TTC549 (cell line): ENCODE measurements around the gene GLRX5.

Source experiments
- FAIRE-seq: peaks from 2 replicates; lab custom pipeline; 2012; peaks lifted over from hg19 to GRCh38; lab: Jason Lieb, UNC

GLRX5 gene

DNA sequence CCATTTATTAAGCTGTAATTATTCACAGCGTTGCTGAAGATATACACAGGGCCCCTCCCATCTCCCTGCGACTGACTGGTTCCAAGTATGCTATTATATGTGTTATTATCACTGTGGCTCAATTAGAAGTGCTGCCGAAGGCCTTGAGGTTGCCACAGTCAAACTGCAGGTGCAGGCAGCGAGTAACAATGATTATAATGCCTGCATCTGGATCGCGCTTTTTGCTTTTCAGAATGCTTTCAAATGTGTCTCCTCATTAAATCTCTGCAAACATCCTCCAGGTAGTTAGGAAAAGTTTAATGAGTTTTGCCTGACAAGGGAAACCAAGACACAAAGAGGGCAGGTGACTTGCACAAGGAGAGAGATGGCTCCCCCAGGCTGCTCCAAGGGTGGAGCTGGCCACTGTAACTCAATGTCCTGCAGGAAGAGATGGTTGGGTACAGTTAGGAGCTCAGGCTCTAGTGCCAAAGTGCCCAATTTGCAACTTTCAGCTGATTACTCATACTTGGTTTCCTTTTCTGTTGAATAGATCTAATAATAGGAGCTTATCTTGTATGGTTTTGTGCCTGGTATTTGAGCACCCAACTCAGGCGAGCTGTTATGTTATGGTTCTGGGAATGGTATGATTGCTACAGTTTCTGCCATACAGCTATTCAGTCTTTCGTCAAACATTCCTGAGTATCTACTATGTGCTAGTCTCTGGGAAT is 16.7 kb upstream of the GLRX5 start:
- no peak for FAIRE-seq

- FAIRE-seq: no peak
Measured at GRCh38 chr14:95519699-95520098, 15.2 kb upstream of the GLRX5 start.

DNA sequence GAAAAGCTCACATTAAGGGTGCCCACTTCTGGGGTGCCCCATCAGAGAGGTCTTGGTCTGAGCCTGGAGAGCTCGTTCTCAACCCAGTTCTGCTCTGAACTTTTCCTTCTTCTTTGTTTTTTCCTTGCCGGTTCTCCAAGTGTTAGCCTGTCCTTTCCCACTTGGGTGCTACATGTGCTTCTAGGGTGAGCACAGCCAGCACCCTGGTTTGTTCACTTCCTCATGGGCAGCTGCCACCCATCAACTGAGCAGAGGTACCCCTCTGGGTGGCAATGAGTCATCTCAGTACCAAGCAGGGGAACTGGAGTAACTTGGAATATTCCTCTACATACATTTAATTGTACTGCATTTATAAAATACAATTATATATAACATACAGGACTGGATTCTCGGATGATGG is 14.5 kb upstream of the GLRX5 start:
- no peak for FAIRE-seq

DNA sequence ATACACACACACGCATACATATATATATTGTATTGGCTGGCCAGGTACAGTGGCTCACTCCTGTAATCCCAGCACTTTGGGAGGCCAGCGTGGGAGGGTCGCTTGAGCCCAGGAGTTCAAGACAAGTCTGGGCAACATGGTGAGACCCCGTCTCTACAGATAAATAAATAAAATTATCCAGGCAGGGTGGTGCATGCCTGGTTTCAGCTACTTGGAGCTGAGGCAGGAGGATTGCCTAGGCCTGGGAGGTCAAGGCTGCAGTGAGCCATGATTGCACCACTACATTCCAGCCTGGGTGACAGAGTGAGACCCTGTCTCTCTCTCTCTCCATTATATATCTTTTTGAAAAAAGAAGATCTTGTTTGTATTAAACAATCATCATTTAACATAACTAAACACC is 13.8 kb upstream of the GLRX5 start:
- no peak for FAIRE-seq

DNA sequence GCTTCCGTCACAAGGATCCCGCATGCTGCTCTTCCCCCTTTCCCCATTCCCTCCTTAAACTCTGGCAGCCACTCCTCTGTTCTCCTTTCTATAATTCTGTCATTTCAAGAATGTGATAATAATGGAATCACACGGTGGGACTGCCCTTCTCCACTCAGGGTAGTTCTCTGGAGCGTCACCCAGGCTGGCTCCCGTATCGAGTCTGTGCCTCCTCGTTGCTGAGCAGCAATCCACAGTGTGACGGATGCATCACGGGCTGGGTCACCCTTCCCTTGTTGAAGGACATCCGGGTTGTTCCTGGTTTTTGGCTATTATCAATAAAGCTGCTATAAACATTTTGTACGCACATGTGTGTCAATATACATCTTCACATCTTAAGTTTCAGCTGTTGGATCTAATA is 12.7 kb upstream of the GLRX5 start:
- FAIRE-seq: no peak

- FAIRE-seq: no peak
Measured at GRCh38 chr14:95522556-95522955, 12.3 kb upstream of the GLRX5 start.

DNA sequence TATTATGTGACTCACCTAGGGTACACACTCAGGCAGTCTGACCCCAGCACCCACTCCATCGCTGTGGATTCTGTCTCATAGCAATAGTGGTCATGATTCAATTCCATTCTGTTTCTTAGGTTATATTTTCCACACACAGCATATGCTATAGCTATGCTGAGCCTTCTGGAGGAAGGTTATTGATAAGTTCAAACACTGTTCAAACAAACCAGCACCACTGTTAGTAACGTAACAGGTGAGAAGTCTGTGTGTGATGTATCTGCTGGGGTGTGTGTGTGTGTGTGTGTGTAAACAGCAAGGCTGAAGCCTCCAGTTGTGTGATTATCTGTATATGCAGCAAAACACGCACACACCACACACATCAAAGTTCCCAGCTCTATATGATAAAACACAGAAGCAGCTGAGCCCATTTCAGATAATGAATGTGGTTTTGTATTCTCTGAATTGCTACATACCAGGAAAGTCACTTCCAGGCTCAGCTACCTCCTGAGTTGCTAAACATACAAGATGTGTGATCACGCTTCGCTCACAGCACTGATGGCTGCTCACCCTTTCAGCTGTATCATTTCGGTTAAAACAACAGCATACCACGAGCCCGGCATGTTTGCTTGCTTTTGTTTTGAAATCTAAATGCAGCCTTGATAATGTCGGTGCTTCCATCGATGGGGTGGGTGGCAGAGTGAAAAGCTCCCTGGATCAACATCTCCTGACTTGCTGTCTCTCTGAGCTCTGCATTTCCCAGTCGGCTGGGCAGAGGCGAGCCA is 11.6 kb upstream of the GLRX5 start:
- no peak for FAIRE-seq

DNA sequence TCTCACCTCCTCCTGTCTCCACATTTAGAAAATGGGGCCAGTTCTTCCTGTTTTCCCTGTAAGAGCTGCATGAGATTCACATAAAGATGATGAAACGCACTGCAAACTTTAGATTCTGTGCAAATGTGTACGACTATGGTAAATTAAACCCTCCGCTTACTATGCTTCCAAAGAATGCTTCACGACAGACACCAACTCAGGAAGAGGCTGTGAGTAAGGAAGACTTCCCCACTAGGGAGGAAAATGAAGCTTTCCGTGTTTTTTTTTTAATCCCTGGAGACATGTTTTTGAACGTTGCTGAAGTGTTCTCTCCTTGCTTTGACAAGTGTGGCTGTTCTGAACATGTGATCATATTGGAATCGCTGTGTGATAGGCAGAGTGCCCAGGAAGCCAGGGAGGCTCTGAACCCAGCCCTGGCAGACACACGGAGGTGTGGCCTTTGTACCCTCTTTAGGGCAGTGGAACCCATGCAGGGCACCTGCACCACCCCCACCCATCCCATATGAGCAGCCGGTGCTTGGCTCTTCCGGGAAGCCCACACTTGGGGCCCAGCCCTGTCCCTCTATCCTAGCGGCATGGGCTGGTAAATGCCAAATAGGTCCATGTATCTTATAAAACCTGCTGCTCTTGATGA is 10.9 kb upstream of the GLRX5 start:
- no peak for FAIRE-seq

DNA sequence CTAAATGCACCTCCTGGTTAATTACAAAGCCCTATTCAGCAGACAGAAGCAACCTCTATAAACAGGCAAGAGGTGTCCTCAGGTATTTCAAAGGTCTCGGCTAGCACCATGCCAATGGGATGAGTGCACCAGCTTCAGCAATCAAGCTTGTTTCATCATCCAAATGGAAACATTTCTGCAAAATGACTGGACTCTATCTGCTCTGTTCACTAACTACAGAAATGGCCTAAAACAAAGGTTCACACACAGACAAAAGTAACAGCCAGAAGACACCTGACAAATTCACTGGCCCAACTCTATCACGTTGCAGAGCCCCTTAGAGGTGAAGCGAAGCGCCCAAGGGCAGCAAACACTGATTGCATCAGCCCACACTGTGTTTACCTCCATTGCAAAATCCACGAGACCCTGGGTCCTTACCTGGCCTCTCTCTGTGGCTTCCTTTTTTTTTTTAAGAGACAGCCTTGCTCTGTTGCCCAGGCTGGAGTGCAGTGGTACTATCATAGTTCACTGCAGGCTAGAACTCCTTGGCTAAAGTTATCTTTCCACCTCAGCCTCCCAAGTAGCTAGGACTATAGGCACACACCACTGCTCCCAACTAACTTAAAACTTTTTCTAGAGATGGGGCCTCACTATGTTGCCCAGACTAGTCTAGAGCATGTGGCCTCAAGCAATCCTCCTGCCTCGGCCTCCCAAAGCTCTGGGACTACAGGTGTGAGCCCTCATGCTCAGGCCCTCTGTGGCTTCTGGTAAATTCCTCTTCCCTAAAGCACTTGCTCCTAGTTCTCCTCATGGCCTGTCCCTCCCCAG is 9.9 kb upstream of the GLRX5 start:
- no peak for FAIRE-seq

- no peak for FAIRE-seq
Measured at GRCh38 chr14:95525999-95526398, 8.9 kb upstream of the GLRX5 start.

DNA sequence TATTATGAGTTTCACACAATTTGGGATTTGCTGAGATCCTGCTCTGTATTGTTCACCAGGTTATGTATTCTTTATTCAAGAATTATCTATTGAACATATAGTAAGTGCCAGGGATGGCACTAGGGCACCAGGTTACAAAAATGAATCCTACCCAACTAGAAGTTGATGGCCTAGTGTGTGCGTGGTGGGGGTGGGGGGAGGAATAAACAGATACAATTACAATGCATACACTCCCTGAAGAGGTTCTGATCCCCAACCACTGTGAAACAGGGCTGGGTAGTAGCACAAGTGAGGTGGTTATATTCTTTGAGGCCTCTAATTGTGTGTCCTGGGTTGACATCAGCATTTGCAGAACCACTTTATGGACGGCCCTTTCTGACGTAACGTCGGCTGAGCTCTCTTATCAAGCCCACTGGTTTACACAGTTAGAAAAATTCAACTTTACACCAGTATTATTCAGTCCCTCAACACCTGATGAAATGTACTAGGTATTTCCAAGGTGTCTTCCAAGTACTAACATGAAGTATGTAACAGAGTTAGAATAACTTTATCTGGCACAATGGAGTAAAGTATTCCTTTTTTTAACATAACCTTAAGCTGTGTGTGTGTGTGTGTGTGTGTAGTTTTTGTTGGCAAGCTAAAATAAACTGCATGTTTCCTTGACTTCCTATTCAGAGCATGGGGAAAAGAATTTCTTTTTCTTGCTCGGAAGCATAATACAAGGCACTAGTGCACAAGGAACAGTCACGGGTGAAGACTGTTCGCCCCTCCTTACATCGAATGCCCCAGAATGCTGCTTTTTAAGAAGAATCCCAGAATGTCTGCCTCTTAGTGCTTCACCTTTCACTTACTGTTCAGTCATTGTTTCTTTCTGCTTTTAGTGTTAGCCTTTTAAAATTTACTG is 8.1 kb upstream of the GLRX5 start:
- FAIRE-seq: no peak

GRCh38 chr14:95527387-95528002 is 7.4 kb upstream of the GLRX5 start:
- no peak for FAIRE-seq

GRCh38 chr14:95529216-95529615 is 5.6 kb upstream of the GLRX5 start:
- FAIRE-seq: no peak

GRCh38 chr14:95530473-95531276 is 4.2 kb upstream of the GLRX5 start:
- FAIRE-seq: no peak

GRCh38 chr14:95531473-95531872 is 3.4 kb upstream of the GLRX5 start:
- no peak for FAIRE-seq

DNA sequence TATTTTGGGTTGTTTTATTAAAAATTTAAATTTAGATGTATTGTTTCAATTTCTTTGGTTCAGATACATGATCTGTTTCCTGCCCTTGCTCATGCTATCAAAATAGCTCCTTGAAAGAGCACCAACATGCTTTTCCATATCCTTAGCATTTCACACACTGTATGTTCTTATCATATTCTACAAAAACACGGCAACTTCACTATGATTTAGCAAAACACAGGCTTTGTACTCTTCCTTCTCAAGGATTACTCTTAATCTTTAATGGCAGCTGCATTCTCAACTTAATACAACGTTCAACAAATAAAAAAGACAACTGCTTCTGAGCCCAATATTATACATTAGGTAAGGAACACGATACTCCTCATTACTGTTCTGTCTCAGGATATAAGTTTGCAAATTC is 2.9 kb upstream of the GLRX5 start:
- no peak for FAIRE-seq

- FAIRE-seq: no peak
Measured at GRCh38 chr14:95533391-95533821, 1.4 kb upstream of the GLRX5 start.

GRCh38 chr14:95533822-95534221 is 1.0 kb upstream of the GLRX5 start:
- FAIRE-seq: no peak

DNA sequence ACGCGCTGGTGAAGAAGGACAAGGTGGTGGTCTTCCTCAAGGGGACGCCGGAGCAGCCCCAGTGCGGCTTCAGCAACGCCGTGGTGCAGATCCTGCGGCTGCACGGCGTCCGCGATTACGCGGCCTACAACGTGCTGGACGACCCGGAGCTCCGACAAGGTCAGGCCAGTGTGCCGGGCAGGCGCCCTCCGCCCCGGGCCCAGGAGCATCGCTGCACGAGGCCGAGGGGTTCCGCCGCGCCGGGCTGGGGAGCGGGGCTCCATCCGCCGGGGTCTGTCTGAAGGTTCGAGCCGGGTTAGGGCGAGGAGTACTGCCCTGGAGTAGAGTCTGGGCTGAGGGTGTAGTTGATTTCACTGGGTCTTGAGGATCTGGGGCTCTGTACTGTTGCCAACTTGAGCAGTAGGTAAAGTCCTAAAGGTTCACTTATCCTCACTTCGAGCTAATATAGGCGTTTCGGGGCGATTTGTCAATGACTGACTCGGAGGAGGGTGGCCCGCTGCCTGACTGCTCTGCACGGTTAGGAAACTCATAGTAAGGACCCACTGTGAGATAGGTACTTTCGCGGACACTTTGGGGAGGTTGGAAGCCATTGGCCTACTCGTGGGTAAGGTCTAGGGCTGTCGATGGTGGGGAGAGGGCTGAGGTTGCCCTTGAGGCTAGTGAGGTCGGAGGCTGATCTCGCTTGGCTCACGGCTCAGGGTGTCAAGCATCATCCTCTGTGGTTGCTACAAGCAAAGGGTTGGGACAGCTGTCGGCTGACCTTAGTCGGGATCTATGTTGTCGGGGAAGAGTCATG is 574 bp downstream of the GLRX5 start:
- no peak for FAIRE-seq
